Endometrial microvascular endothelial cells (primary cell): ENCODE data around the gene NDST4. TPM values are rescaled to one million over a fixed set of nuclear protein-coding genes. Genes with fewer than 3 reads are reported as not detected.
"Not testable (repeated sequence)": the region's sequence is repeated elsewhere in the genome, so short reads cannot be mapped to it uniquely, and the experiment has no call there.

ENCODE experiments used
- in situ Hi-C: cut with HindIII; loops from 2 replicates; pipeline ENCODE4 v1.10.0; 2017; ENCODE audit warnings: low sequenced_read_pairs, low pct_unique_long_range_greater_than_20kb; ENCODE audit errors: inconsistent ontology term
- total RNA-seq: library from RNA; depleted of rRNA; stranded (reverse); fragments of >200 nt; gene quantifications from one replicate; pipeline ENCODE4 v1.2.3, GENCODE V29; 2015; ENCODE audit errors: inconsistent ontology term

Gene NDST4
- total RNA-seq, 1 donor from 2014 or later: not detected

DNA sequence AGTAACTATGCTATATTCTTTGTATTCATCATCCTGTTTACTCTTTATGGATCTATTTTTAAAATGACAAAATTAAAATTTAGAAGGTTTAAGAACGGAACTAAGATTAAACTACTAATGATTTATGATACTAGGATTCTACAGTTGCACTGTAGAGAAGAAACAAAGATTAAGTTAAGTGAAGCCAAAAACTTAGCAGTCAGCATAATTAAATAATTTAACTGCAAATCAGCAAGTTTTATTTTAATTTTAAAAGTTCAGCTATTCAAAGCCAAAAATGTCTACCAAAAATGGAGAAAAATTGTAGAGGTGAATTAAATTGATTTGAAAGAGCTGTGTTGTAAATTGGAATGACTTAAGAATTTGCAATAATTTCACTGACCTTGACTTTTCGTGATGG is 30.8 kb downstream of the NDST4 start:
- in situ Hi-C loops: no loop called here

DNA sequence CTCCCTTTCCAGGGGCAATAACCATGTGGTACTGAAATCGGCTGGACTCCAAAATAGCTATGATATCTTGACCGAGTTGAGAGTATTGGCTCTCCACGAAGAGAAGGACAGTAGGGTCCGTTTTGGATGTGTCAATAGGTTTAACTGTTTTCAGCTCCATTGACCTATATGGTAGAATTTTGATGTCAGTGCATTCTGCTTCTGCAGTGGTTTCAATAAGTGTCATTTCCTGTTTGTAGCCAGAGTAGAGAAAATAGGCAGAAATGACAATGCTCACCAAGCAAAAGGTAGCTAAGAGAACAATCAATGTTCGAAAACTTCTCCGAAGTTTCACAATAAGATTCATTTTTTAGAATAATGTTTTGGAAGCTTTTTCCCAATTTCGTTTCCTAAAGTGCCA is 36.7 kb downstream of the NDST4 start:
- in situ Hi-C loops: no loop called here

GRCh38 chr4:115058533-115058932 is 54.9 kb downstream of the NDST4 start:
- in situ Hi-C loops: no loop called here

- in situ Hi-C loops: no loop called here
Observed at GRCh38 chr4:115054836-115055235, 58.6 kb downstream of the NDST4 start.

DNA sequence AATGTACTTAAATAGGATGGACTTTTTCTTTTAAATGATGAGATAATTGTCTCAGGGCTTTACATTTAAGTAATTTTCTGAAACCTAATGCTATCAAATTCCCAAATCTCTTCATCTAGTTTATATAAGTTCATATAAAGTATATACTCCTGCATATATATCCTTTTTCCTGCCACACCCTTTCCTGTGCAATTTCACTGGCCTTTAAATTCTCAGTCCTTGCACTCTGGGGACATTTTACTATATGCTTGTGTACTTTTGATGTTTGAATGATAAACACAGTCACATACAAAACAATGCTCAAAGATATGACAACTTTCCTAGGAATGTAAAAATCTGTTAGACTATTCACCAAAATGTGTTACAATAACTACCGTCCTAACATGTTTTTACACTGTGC is 60.1 kb downstream of the NDST4 start:
- in situ Hi-C loops: no loop called here

- in situ Hi-C loops: no loop called here
Observed at GRCh38 chr4:115042496-115042895, 70.9 kb downstream of the NDST4 start.

DNA sequence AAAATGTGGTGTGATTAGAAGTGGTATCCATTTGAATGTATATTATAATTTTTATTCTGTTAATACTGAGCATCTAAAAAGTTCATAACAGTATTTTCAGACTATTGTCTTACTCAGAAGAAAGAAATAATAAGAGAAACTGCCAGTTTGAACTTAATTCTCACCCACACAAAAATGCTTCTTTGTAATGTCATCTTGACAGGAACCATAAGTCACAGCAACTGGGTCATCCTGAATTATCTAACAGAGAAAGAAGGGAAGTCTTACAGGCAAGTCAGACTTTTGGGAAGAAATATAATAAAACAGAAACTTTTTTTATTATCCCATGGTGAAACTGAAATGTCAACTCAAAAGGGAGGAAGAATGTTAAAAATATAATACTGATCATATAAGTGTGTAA is 83.1 kb downstream of the NDST4 start:
- in situ Hi-C loops: no loop called here

- in situ Hi-C loops: no loop called here
Observed at GRCh38 chr4:115028682-115029410, 84.6 kb downstream of the NDST4 start.

DNA sequence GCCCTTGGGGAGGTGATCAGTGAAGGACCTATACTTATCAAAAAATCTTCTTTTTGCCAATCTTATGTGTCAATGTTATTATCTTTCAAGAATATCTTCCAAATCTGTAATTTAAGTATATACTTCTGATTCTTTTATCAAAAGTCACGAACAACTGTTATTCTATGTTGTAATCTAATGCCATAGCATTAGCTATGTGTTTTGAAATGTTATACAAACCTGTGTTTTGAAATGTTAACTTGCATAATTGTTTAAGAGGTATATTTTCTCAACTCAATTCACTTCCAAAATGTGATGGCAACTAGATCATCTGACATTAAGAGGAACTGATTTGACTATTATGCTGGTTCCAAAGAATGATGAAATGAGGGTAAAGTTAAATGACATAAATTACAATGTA is 113.5 kb downstream of the NDST4 start:
- in situ Hi-C loops: no loop called here

GRCh38 chr4:114998316-114998715 is 115.1 kb downstream of the NDST4 start:
- in situ Hi-C loops: no loop called here

GRCh38 chr4:114997576-114998247 is 115.7 kb downstream of the NDST4 start:
- in situ Hi-C loops: no loop called here

GRCh38 chr4:114986133-114986532 is 127.3 kb downstream of the NDST4 start:
- in situ Hi-C loops: no loop called here

GRCh38 chr4:114980932-114981708 is 132.3 kb downstream of the NDST4 start:
- in situ Hi-C loops: no loop called here

- in situ Hi-C loops: not testable (repeated sequence)
Observed at GRCh38 chr4:114980399-114980798, 133.0 kb downstream of the NDST4 start.

- in situ Hi-C loops: no loop called here
Observed at GRCh38 chr4:114976901-114977300, 136.5 kb downstream of the NDST4 start.

DNA sequence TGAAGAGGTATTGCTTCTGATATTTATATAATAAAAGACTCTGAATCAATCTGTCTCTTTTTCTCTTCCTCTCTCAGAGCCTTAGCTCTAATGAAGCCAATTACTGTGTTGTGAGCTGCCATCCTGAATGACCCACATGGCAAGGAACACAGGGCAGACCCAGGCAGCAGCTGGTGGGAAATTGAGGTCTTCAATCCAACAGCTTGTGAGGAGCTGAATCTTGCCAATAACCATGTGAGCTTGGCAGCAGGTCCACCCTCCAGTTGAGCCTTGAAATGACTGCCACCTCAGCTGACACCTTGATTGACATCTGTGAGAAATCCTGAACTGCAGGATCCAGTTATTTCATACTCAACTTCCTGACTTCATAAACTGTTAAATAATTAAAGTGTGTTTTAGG is 149.4 kb downstream of the NDST4 start:
- in situ Hi-C loops: no loop called here

GRCh38 chr4:114945616-114946015 is 167.8 kb downstream of the NDST4 start:
- in situ Hi-C loops: no loop called here

DNA sequence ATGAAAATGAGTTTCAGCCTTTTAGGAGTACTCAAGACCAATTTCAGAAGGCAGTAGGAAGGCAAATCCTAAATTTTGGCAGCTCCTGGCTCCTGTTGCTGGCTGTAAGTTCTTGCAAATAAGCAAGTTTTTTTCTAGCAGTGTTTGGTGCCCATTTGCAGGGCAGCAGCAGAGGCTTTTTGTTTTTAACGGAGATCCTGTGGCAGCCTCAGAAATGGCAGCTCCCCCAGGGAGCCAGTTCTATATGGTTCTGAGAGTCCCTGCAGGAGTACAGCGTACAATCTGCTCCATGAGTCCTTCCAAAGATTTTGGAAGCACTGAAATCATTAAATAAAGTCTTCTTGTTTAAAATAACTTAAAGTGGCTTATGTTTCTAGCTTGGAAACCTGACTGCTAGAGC is 171.9 kb downstream of the NDST4 start:
- in situ Hi-C loops: no loop called here

GRCh38 chr4:114927881-114928280 is 185.5 kb downstream of the NDST4 start:
- in situ Hi-C loops: no loop called here

DNA sequence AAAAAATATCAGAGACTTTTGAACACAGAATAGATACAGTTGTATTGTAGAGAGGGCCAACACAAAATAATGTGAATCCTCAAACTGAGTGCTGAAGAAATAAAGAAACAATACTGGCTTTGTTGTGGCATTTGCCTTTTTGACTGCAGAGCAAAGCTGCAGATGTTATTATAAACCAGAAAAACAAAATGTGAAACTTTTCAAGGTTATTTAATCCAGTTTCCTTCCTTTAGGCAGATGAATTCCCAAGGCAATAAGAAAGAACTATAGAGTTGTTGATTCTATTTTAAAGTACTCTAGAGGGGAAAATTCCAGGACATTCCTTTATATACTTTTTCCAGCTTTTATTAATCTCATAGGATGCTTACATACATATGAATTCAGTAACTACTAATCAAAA is 186.8 kb downstream of the NDST4 start:
- in situ Hi-C loops: no loop called here
